NCI-H1694 (cell line): ENCODE data around the gene SRMS.

Experiments
- DNase-seq: peaks from one replicate; lab custom pipeline; 2025; lab: John Stamatoyannopoulos, UW

SRMS gene, protein sequence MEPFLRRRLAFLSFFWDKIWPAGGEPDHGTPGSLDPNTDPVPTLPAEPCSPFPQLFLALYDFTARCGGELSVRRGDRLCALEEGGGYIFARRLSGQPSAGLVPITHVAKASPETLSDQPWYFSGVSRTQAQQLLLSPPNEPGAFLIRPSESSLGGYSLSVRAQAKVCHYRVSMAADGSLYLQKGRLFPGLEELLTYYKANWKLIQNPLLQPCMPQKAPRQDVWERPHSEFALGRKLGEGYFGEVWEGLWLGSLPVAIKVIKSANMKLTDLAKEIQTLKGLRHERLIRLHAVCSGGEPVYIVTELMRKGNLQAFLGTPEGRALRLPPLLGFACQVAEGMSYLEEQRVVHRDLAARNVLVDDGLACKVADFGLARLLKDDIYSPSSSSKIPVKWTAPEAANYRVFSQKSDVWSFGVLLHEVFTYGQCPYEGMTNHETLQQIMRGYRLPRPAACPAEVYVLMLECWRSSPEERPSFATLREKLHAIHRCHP

DNA sequence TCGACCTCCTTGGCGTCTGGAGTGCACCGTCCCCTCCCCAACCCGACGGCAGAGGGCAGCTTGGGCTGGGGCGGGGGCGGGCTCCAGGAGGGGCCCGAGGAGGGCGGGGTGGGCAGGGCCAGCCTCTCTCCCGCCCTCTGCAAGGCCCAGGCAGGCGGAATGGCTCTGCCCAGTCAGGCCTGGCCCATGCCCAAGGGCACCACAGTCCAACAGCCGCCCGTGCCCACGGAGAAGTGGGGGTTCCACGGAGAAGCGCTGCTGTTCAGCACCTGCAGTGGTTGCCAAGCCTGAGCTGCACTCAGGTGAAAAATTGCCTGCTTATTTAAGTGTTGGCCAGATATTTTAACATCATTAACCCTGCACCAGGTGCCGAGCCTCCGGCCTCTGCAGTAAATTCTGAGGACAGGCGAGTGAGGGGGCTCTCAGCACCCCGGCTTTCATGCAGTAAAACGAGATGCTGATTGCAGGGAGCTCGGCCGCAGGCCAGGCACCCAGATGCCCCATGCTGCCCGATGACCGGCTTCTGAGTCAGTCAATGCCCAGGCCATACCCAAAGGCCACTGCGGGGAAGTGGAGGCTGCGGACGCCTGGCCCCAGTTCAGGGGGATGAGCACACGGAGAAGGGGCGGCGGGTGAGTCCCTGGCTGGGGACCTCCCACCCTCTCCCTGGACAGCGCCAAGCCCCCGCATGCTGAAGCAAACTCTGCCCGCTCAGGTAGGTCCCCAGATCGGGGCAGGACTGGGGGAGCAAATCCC, at the start of gene SRMS:
TSS of gene SRMS (minus strand) at position 25 of the 756 bp plus-strand sequence. CDS start 286 bp downstream, outside the sequence.
- DNase-seq: no peak

DNA sequence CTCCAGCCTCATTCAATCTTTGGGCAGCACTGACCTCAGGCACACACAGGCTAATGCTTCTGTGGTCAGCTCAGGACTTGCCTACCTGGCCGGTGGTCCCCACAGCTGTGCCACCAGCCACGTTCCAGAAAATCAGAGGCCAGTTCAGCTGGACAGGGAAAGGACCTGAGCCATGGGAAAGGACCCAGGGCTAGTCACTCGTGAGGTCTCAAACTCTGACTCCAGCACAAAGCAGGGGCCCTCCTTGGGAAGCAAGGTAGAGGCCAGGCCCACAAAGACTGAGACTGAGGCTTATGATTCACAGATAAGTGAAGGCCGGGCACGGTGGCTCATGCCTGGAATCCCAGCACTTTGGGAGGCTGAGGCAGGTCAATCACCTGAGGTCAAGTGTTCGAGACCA, 48.9 kb upstream of the SRMS start:
- DNase-seq: no peak

DNA sequence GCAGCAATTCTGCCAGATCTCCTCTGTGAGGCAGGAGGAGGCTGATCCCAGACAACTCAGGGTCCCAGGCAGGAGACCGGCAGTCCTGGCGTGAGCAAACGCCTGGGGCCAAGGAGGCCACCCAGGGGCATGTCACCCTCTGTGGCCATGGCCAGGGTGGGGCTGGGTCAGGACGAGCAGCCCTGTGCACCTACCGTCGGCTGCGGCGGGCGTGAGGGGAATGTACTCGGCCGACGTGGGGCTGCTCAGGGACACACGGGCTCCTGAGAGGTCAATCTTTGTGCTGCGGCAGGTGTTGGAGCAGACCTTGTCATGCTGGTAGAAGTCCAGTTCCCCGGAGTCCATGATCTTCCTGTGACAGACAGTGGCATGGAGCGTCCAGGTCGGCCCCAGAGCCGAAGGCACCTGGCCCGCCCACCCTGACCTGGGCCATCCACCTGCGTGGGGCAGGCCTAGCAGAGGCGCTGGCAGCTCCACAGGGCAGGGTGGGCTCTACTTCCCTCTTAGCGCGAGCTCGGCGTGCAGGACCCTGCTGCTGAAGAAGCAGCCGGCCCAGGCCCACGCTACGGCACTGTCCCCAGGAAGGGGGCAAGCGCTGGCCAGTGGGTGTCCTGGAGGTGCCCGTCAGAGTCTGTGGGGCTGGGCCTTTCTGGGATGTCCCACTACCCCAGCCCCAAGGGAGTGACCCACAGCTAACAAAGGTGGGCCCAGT, 48.0 kb upstream of the SRMS start:
- DNase-seq: no peak

DNA sequence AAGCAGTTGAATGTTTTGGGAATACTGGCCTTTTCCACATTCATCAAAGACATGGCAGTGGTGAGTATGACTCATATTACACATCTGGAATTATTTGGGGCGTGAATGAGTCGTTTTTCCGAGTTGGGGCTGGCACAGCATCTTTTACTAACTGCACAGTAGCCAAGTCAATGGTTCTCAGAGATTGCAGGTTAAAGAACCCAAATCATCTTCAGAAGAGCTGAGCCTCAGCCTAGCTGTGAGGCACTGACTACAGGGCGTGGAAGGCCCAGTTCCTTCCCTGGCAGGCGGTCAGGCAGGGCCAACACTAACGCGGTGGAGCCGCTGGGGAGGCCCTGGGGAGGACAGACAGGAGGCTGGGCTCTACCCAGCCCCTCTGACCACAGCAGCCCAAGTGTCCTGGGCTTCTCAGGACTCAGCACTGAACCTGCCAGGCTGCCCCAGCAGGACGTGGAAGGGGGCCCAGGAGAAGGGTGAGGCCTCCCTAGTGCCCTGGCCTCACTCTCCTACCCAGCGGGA, 46.6 kb upstream of the SRMS start:
- DNase-seq: no peak

DNA sequence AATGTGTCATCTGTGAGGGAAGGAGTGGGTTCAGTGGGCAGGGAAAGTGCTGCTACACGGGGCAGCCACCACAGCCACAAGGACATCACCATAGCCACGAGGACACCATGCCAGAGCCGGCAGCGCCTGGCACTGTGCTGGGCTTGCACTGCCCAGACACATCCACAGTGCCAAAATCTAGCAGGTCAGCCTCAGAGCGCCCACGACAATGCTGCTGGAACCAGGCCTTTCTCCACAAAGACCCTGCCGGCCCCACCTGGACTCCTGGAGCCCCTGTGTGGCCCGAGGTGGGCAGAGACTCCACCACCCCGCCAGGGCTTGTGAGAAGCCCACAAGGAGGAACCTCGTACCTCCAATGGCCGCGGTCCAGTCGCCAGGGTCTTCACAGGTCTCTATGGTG, 45.1 kb upstream of the SRMS start:
- DNase-seq: no peak

DNA sequence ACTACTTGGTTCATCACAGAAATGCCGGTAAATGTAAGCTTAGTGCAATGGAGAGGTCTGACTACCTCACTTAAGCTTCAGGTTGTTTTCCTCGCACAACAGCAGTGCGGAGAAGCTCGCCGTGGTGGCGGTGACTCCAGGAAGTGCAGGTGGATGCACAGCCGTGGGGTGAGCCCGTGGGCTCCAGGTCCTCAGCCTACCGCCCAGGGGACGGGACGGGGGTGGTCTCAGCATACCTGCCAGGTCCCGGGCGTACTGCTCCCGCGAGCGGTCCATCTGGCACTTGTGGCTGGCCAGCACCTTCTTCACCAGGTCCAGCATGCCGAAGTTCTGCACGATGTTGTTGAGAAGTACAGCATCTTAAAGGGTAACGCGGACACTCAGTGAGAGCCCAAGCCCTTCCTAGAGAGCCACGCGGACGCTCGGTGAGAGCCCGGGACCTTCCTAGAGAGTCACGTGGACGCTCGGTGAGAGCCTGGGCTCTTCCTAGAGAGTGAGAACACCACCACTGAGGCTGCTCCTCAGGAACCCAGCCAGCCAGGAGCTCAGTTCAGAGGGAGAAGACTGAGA, 44.3 kb upstream of the SRMS start:
- no peak for DNase-seq

DNA sequence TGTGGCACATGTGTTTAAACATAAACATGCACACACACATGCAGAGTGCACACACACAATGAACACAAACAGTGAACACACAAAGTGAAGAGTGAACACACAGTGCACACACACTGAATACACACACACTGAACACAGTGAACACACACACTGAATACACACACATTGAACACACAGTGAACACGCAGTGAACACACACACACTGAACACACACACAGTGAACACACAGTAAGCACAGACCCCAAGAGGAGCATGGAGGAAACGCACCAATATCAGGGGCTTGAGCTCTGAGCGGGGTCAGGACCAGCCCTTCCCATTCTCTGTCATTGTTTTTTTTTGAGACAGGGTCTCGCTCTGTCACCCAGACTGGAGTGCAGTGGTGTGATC, 43.6 kb upstream of the SRMS start:
- no peak for DNase-seq

DNA sequence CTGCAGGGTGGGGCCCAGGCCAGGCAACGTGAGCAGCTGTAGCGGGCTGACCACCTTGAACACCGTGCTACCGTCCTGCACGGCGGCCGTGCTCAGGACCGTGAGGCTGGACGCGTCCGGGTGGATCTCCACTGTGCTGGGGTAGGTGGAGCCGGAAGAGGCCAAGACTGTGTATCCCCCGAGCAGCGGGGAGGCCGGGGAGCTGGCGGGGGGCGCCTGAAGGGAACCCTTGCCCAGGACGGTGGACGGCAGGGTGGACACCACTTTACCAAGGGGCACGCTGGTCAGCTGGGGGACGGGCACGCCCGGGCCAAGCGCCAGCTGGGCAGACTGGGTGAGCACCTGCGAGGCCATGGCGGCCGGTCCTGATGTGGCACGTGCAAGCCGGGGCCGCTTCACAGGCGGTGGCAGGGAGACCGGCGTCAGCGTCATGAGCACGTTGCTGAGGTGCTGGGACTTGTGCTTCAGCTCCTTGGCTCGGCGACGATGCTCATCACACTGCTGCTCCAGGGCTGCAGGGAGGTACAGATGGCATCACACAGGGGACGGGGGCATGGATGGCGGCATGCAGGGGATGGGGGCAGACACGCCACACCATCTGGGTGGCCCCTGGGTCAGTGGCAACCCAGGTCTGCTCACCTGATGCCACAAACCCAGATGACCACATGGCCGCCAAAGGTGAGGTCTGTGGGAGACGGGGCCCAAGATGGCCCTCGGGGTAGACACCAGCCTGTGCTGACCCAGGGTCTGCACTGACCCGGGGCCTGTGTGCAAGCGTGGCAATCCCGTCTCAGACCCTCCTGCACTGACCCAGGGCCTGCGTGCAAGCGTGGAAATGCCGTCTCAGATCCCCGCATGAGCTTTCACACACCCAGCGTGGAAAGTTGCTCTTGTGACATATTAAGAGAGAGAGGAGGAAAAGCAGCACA, 42.9 kb upstream of the SRMS start:
- no peak for DNase-seq

DNA sequence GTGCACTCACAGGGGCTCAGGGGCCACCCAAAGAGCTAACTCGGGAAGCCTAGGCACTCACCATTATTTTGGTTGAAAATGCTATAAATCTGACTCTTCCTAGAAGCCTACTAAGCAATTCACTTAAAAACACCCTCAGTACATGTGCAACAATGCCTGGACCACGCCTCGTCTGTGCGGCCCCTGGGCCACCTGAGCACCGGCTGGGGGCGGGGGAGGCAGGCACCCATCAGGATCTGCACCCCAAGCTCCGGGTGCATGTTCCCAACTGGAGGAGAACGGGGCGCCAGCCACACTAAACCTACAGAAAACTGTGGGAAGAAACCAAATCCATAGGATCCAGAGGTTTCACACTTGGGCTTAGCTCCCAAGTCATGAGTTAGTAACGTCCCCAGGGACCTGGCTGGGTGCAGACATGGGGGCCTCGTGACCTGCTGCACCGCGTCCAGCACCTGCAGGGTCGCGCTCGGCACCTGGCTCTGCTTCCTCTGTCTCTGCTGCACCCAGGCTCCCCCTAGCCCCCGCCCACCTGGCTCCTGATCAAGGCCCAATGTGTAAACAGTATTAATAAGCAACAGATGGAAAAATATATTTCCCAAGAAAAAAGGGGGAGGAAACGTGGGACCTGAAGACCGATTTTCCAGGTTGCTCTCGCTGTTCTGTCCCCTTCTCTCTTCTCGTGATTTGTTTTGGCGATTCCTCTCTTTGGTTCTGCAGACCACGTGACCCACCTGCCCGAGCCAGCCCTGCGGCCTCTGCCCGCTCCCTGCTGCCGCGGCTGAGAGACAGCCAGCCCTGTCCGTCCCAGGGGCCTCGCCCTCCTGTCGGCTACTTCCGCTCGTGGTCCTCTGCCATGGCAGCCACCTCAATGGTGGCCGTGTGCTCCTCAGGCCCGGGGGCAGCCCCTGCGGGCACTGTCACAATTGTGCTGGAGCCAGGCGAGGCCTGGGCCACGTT, 42.0 kb upstream of the SRMS start:
- no peak for DNase-seq

DNA sequence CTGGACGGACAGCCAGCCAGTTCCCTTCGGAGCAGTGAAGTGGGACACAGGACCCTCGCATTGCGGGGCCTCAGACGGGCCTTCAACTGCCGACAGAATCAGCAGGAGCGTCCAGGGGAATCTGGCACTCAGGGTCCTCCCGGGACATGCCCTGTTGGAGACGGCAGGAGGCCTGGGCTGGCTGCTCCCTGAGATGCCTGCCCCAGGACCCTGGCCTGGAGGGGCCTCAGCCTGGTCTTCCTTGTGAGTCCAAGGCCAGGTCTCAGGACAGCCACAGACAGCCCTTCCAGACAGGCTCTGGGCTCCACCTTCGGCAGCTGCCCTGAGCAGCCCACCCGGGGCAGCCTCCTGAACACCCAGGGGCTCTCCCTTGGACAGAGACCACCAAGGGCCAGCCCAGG, 41.1 kb upstream of the SRMS start:
- DNase-seq: no peak

DNA sequence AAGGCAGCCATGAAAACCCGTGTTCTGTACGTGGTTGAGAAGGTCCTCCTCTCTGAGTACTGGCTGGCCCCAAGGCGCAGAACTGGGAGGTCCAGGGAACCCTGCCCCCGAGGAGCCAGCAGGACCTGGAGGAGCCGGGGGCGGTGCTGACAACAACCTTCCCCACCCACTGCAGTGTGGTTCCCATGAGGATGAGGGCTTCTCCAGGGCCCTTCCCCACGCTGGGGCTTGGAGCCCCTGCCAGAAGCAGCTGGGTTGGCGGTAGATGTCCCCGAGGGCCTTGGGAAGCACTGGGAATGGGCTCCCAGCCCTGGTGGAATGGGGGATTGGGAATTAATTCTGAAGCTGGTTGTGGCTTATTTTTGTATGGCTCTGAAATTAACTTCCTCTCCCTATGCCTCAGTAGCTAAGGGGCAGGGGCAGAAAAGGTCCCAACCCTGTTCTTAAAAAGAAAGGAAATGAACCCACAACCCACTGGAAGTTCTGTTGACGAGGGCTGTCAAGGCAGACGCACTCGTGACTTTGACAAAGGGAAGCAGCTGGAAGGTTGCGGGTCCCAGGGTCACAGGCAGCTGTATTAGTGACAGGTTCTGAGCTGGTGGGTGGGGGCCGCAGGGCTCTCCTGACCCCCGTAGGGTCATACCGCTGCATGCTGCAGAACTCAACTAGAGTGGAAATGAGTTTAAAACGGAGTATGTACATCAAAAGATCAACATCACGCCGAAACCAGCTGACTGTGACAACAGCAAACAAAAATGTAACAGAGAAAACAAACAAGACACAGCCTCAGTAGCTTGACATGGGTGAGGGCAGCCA, 40.4 kb upstream of the SRMS start:
- DNase-seq: no peak

DNA sequence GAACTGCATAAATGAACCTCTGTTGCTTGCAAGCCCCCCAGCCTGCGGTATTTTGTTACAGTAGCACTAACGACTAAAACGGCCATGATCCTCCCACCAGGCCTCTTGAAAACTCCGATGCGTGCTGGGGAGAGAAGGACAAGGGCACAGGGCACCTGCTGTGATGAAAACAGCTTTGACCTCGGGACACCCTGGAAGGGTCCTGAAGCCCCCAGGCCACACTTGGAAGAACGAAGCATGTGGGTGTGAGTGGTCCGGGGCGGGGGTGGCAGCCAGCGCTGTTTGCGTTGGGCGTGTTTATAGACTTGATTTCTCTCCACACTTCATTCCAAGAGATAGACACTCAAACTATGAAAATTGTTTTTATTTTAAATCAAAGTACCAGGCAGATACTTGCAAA, 39.7 kb upstream of the SRMS start:
- DNase-seq: no peak

DNA sequence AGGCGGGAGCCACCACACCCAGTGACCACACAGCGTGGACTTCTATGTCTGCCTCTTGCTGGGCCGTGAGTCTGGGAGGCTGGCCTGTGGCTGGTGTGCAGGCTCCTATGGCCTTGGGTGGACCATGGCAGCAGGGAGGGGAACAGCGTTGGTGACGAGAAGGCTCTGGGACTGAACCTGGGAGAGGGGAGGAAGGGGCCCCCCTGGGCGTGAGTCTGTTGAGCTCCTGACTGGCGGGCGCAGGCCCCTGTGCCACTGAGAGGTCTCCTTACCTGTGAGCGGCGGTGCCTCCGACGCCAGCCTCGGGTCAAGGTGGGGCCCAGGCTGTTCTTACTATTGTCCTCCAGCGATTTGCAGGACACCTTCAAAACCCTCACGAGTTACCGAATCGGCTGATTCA, 39.2 kb upstream of the SRMS start:
- DNase-seq: no peak

DNA sequence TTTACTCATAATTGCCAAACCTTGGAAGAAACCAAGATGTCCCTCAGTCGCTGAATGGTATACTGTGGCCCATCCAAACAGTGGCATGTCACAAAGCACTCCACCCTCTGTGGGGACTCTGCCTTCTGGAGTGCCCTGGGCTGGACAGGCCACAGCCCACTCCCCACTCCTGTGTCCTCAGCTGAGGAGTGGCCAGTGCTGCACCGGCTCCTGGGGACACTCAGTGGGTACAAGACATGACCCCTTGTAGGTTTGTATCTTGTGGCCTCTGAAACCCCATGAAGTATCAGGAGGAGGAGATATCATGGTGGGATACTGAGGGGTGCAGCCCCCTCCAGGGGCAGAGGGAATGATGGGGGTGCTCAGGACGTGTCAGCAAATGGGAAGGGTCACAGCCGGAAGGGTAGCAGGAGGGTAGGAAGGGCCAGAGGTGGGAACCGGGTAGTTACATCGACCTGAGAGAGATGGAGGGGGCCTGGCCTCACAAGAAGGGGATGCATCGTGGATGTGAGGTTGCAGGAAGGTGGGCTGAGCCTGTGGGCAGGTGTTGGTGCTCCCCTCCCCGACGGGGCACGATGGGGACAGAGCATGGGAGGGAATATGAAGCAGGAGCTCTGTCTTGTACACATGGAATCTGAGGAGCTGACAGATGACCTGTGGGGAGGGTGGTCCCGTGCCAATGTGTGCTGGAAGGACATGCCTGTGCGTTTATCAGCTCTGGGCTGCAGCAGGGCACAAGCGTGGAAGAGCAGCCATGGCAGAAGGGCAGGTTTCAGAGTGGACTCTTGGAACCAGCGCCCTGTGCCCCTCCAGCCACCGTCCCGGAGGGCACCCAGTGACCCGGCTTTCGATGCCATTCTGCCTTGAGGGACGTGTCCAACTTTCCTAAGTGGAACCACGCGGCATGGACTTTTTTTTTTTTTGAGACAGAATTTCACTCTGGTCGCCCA, 38.3 kb upstream of the SRMS start:
- DNase-seq: no peak

DNA sequence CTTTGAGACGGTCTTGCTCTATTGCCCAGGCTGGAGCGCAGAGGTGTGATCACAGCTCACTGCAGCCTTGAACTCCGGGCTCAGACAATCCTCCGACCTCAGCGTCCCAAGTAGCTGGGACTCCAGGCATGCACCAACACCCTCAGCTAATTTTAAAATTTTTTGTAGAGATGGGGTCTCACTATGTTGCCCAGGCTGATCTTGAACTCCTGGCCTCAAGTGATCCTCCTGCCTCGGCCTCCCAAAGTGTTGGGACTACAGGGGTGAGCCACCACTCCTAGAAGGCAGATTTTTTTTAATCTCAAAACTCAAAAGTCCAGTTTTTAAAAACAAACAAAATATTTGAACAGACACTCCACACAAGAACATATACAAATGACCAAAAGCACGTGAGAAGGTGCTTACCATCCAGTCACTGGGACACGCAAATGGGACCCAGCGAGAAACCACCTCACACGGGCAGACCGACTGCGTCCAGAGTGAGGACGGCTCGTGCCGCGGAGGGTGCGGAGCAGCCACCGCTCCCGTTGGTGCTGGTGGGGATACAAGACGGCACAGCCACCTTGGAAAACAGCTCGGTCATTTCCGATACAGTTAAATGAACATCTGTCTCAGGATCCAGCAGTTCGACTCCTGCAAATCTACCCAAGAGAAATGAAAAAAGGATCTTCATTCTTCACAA, 35.0 kb upstream of the SRMS start:
- DNase-seq: no peak

DNA sequence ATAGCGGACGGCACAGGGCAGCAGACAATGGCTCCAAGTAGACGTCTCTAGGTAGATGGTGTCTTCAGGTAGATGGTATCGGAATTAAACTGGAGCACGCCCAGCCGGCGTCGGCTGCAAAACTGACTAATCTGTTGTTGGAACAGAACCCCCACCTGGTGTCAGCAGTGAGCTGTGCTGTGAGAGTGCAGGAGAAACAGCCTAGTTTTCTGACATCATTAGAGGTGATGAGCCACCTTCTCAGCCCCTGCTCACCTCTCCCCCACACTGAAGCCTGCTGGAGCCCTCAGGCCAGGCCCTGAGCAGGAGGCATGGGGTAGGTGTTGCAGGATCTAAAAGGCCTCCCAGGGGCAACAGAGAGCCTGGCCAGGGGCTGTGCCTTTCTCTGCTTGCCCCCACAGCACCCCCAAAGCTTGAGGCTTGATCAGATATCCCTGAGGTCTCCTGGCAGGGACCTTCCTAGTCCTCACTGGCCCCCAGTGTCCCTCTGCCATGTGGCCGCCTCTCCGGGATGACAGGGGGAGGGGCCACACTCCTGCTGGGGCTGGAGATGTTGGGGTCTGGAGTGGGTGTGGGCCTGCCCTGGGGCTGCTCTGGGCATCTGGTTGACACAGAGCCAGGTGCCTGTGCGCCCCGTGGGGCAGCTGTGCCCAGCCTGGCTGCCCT, 33.4 kb upstream of the SRMS start:
- DNase-seq: peak; percentile 6
